Loucy (cell line): ENCODE measurements around the gene KRTAP10-8.

Experiments used
- H2AFZ ChIP-seq: fragments of 200-600 bp; sonication (generic); 2 replicates; pipeline ENCODE4 v1.6.0; 2016; ENCODE audit warnings: antibody characterized with exemption, mild to moderate bottlenecking, low read length, moderate library complexity
- H3F3A ChIP-seq: fragments of 200-600 bp; 2 replicates; pipeline ENCODE4 v1.6.0; 2016; ENCODE audit warnings: antibody characterized with exemption, low read depth, mild to moderate bottlenecking
- H3K27me3 ChIP-seq: fragments of 200-600 bp; sonication (generic); 2 replicates; pipeline ENCODE4 v1.6.1; 2014; ENCODE audit warnings: low read length, mild to moderate bottlenecking; ENCODE audit not compliant: insufficient read depth, poor library complexity, severe bottlenecking
- H3K36me3 ChIP-seq: fragments of 200-600 bp; sonication (generic); 2 replicates; pipeline ENCODE4 v1.6.1; 2016; ENCODE audit warnings: low read length; ENCODE audit not compliant: insufficient read depth
- H3K4me1 ChIP-seq: fragments of 200-600 bp; sonication (generic); 2 replicates; pipeline ENCODE4 v1.5.1; 2014; ENCODE audit warnings: low read length, mild to moderate bottlenecking; ENCODE audit not compliant: insufficient read depth, poor library complexity, severe bottlenecking
- H3K4me2 ChIP-seq: fragments of 200-600 bp; sonication (generic); 2 replicates; pipeline ENCODE4 v1.6.0; 2014; ENCODE audit warnings: antibody characterized with exemption, low read length, low read depth, mild to moderate bottlenecking; ENCODE audit not compliant: poor library complexity, severe bottlenecking
- H3K4me3 ChIP-seq: fragments of 200-600 bp; sonication (generic); 2 replicates; pipeline ENCODE4 v1.5.1; 2014; ENCODE audit warnings: low read length, mild to moderate bottlenecking, mixed read lengths; ENCODE audit not compliant: poor library complexity, severe bottlenecking
- H3K79me2 ChIP-seq: fragments of 200-600 bp; sonication (generic); 2 replicates; pipeline ENCODE4 v1.6.1; 2014; ENCODE audit warnings: low read length; ENCODE audit not compliant: insufficient read depth
- H3K9ac ChIP-seq: fragments of 200-600 bp; sonication (generic); 2 replicates; pipeline ENCODE4 v1.6.0; 2014; ENCODE audit warnings: mild to moderate bottlenecking, low read depth, low read length, moderate library complexity; ENCODE audit not compliant: poor library complexity, severe bottlenecking
- H3K9me2 ChIP-seq: fragments of 200-600 bp; sonication (generic); replicated peaks from 2 replicates; pipeline ENCODE4 v1.6.1; 2016; ENCODE audit warnings: low read depth, low read length, mixed read lengths
- H3K9me3 ChIP-seq: fragments of 200-600 bp; sonication (generic); 2 replicates; pipeline ENCODE4 v1.6.1; 2014; ENCODE audit warnings: mild to moderate bottlenecking, antibody characterized with exemption, low read length, low read depth; ENCODE audit not compliant: insufficient read depth
- H4K20me1 ChIP-seq: fragments of 200-600 bp; sonication (generic); 2 replicates; pipeline ENCODE4 v1.6.0; 2014; ENCODE audit warnings: antibody characterized with exemption, low read length, mild to moderate bottlenecking; ENCODE audit not compliant: insufficient read depth, poor library complexity, severe bottlenecking
- EZH2phosphoT487 ChIP-seq: fragments of 200-600 bp; IDR thresholded peaks from 2 replicates; pipeline ENCODE4 v1.6.1; 2018; ENCODE audit warnings: antibody characterized with exemption, mild to moderate bottlenecking, moderate library complexity, borderline replicate concordance
- TF ChIP-seq, protein P1 (sequence below): fragments of 200-600 bp; sonication (generic); conservative IDR thresholded peaks from 2 replicates; pipeline ENCODE4 v1.5.1; 2014; ENCODE audit warnings: mild to moderate bottlenecking, antibody characterized with exemption, low read length

The KRTAP10-8 gene

DNA sequence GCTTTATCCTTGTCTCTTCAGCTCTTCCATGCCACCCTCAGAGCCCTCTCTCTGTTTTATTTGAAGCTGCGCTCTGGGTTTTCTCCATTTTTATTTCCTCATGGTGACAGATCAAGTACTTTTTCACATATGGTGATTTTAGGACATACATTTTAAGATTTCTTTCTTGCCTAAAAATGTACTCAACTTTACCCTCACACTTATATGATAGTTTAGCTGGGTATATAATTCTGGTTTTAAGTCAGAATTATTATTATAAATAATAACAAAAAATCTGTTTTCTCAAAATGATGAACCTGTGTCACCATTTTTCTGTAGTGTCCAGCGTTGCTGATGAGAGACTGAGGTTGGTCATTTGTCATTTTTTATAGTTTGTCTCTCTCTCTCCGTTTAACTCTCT, 30.7 kb upstream of the KRTAP10-8 start:
- H3K9ac ChIP-seq, result no peak overlapping the region
- H3K27me3 ChIP-seq, result no peaks in the 10 kb centered on the region
- H4K20me1 ChIP-seq, result no peaks in the 10 kb centered on the region
- H3K4me1 ChIP-seq, result no peaks in the 10 kb centered on the region
- TF ChIP-seq EZH2phosphoT487, result no peak
- TF ChIP-seq, protein P1, sequence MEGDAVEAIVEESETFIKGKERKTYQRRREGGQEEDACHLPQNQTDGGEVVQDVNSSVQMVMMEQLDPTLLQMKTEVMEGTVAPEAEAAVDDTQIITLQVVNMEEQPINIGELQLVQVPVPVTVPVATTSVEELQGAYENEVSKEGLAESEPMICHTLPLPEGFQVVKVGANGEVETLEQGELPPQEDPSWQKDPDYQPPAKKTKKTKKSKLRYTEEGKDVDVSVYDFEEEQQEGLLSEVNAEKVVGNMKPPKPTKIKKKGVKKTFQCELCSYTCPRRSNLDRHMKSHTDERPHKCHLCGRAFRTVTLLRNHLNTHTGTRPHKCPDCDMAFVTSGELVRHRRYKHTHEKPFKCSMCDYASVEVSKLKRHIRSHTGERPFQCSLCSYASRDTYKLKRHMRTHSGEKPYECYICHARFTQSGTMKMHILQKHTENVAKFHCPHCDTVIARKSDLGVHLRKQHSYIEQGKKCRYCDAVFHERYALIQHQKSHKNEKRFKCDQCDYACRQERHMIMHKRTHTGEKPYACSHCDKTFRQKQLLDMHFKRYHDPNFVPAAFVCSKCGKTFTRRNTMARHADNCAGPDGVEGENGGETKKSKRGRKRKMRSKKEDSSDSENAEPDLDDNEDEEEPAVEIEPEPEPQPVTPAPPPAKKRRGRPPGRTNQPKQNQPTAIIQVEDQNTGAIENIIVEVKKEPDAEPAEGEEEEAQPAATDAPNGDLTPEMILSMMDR, result no peak
- peaks cover 6% of the 10 kb centered on the region; the same call in 1 of the 2 replicates for H3K9me3 ChIP-seq
- H3K36me3 ChIP-seq, result no peaks in the 10 kb centered on the region
- H3K4me2 ChIP-seq, result no peak overlapping the region
- no peaks in the 10 kb centered on the region for H3K9me2 ChIP-seq
- no peaks in the 10 kb centered on the region for H3K79me2 ChIP-seq
- H3F3A ChIP-seq, result no peaks in the 10 kb centered on the region; the same call in 1 of the 2 replicates
- H3K4me3 ChIP-seq, result no peak overlapping the region
- no peak overlapping the region for H2AFZ ChIP-seq

DNA sequence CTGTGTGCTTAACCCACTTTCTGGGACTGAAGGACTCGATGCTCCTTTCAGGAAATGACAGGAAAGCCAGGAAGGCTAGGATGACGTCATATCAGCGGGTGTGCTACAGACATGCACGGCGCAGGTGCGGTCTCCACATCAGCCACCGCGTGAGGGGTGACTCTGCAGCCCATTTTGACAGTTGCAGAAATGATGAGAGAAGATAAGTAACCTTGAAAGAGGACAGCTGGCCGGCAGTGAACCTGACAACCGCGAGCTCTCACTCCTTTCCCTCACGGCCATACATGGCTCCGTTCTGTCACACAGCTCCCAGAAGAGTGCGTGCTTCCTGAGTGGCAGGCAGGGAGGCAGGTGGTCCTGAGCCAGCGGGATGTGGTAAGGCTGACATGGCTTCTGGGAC, 29.8 kb upstream of the KRTAP10-8 start:
- Histone ChIP-seq H2AFZ (no peak overlapping the region), H3K79me2 (no peaks in the 10 kb centered on the region), H3K9me3 (peaks cover 6% of the 10 kb centered on the region; the same call in 1 of the 2 replicates), H3K4me2 (no peak overlapping the region), H3K9me2 (no peaks in the 10 kb centered on the region), H3F3A (no peaks in the 10 kb centered on the region; the same call in 1 of the 2 replicates), H3K4me1 (no peaks in the 10 kb centered on the region), H4K20me1 (no peaks in the 10 kb centered on the region), H3K27me3 (no peaks in the 10 kb centered on the region), H3K9ac (no peak overlapping the region), H3K4me3 (no peak overlapping the region), H3K36me3 (no peaks in the 10 kb centered on the region)
- TF ChIP-seq EZH2phosphoT487, result no peak
- TF ChIP-seq, protein P1, result no peak

DNA sequence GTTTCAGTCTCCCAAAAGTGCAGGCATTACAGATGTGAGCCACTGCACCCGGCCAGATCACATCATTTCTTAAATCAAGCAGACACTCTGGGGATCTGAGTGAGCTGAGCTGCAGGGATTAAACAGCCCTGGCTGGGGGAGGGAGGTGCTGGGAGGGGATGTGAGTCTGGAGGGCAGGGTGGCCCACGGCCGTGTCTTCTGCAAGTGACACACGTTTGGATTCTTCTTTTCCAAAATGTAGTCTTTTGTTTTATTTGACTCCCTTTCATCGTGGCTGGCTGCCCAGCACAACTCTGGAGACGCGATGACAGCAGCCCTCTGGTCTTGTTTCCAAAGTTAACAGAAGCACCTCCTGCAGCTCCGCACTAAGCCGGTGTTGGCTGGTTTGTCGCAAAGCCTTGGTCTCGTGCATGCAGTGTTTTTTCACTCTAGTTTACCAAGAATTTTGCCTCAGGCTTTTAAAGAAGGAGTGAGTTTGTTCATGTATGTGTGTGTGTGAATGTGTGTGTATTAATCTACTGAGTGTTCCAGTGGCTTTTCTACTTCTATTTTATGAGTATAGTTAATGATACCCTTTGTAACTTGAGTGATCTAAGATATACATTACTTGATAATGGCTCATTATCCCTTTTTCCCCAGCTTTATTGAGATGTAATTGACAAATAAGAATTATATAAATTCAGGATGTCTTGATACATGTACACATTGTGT, 28.6 kb upstream of the KRTAP10-8 start:
- Histone ChIP-seq H3K9me3 (peaks cover 6% of the 10 kb centered on the region; the same call in 1 of the 2 replicates), H3K4me3 (no peak overlapping the region), H3K4me2 (no peak overlapping the region), H3K79me2 (no peaks in the 10 kb centered on the region), H3K9me2 (no peaks in the 10 kb centered on the region), H3K9ac (no peak overlapping the region), H2AFZ (no peak overlapping the region), H3K4me1 (no peaks in the 10 kb centered on the region), H3K36me3 (no peaks in the 10 kb centered on the region), H3F3A (no peaks in the 10 kb centered on the region; the same call in 1 of the 2 replicates), H3K27me3 (no peaks in the 10 kb centered on the region), H4K20me1 (no peaks in the 10 kb centered on the region)
- TF ChIP-seq EZH2phosphoT487, result no peak
- TF ChIP-seq, protein P1, result no peak
